ENCODE results near the gene MMD2.

MMD2 gene

DNA sequence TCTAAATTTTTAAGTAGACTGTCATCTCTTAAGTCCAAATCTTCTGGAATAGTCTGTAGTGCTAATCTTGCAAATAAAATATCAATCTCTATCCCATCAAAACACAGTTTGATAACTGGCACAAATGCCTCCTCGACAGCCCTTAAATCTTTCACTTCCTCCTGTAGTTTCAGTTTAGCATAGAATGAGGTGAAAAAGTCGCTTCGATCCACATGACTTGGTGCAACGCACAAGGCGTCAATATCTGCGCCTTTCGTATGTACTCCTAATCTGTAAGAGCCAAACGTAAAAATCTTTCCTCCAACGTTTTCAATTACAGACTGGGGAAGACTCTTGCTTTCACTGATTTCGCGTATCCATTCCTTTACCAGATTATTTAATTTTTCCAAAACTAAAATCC, 97.8 kb downstream of the MMD2 start:
- no peaks in the 10 kb centered on the region for H3K4me1 ChIP-seq
- TF ChIP-seq Cebpa-rat (IDR thresholded peaks at IDR 0.05): no peak
- H3K36me3 ChIP-seq: peaks cover 29% of the 10 kb centered on the region
- no peak overlapping the region for H3K27ac ChIP-seq
- H4K20me1 ChIP-seq: no peaks in the 10 kb centered on the region
- no peak overlapping the region for H3K9ac ChIP-seq
- no peak overlapping the region for H3K4me3 ChIP-seq
- peaks cover 27% of the 10 kb centered on the region for H3K9me3 ChIP-seq
- no peak overlapping the region for H3K4me2 ChIP-seq
- H3K27me3 ChIP-seq: no peaks in the 10 kb centered on the region

DNA sequence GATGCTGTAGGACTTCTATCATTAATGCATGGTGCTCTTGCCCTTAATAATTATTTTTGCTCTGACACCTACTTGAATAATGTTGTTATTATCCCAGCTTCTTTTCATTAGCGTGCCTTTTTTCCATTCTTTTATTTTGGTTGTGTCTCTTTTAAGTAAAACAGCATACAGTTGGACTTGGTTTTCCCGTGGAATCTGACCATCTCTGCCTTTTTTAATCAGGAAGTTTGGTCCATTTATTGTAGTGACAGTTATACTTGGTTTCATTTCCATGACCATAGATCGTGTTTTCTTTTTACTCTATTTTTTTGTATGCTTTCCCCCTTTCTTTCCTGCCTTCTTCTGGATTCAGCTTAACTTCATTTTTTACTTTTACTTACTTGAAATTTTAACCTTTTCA, 101.8 kb downstream of the MMD2 start:
- Histone ChIP-seq H3K9ac (no peak overlapping the region), H4K20me1 (no peaks in the 10 kb centered on the region), H3K4me2 (no peak overlapping the region), H3K4me1 (peaks cover 3% of the 10 kb centered on the region), H3K9me3 (peaks cover 18% of the 10 kb centered on the region), H3K27me3 (no peaks in the 10 kb centered on the region), H3K27ac (no peak overlapping the region), H3K36me3 (peaks cover 11% of the 10 kb centered on the region), H3K4me3 (no peak overlapping the region)
- no peak for TF ChIP-seq Cebpa-rat (IDR thresholded peaks at IDR 0.05)

DNA sequence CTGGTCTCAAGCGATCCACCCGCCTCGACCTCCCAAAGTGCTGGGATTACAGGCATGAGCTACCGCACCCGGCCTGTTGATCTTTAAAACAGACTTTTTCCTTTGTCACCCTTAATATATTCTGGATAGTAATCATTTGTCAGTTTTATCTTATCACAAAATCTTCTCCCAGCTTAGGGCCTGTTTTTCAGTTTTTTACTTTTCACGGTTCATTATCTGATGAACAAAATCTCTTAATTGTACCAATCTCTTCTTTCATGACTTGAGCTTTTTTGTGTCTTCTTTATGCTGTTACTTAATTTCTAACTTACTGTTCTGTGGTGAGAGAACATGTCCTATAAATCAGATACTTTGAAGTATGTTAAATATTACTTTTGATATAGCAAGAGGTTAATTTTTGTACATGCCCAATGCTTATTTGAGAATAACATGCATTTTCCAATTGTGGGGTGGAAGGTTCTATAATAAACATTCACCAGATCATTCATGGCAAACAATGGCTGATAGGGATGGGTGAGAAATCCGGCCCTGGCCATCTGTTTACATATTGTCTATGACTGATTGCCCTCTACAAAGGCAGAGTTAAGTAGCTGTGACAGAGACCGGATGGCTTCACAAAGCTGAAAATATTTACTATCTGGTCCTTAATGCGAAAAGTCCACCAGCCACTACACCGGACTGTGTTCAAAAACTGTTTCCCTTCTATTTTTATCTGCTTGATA, 102.5 kb downstream of the MMD2 start:
- Histone ChIP-seq H3K4me1 (peaks cover 8% of the 10 kb centered on the region), H3K36me3 (peaks cover 11% of the 10 kb centered on the region), H3K4me2 (no peak overlapping the region), H3K4me3 (no peak overlapping the region), H3K9ac (no peak overlapping the region), H3K9me3 (peaks cover 18% of the 10 kb centered on the region), H3K27me3 (no peaks in the 10 kb centered on the region), H4K20me1 (no peaks in the 10 kb centered on the region), H3K27ac (no peak overlapping the region)
- no peak for TF ChIP-seq Cebpa-rat (IDR thresholded peaks at IDR 0.05)

All from BLaER1 (cell line).